Measurements from ENCODE around the gene CSAD. TPM values are rescaled to one million over a fixed set of nuclear protein-coding genes. Genes with fewer than 3 reads are reported as not detected.
A peak's percentile ranks its signal among the peaks of the same experiment; 100 is the strongest.

Gene CSAD, protein sequence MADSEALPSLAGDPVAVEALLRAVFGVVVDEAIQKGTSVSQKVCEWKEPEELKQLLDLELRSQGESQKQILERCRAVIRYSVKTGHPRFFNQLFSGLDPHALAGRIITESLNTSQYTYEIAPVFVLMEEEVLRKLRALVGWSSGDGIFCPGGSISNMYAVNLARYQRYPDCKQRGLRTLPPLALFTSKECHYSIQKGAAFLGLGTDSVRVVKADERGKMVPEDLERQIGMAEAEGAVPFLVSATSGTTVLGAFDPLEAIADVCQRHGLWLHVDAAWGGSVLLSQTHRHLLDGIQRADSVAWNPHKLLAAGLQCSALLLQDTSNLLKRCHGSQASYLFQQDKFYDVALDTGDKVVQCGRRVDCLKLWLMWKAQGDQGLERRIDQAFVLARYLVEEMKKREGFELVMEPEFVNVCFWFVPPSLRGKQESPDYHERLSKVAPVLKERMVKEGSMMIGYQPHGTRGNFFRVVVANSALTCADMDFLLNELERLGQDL
- 9.1 and 9.4 TPM in 2 replicates for total RNA-seq

DNA sequence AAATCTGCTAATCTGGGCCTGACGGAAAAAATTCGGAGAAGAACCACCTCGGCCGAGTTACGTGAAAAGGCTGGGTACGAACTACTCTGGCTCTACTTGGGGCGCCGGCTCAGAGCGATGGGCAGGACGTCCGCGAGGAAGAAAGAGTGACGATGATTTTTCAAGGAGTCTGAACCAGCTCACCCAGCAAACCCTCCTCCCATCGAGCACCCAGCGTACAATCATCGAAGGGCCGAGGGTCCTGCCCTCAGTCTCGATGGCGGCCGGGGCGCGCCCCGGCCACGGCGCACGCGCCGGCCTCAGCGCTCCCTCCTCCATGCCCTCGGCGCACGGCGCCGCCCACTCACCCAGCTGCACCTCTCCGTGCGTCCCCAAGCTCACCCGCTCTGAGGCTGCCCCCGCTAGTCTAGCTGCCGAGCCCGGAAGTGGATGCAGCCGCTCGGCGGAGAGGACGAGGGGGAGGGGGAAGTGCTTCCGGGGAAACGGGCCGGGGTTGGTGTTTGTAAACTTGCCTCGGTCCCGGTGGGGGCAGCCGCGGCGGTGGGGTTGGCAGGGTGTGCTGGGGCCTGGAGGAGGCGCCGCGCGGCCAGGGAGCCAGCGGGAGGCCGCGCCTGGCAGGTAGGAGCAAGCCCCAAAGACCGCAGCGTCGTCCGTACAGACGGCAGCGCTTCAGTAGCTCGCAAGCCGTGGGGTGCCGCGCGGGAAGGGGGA lies at the start of gene CSAD, which contains the start of gene ZNF740:
Gene CSAD (minus strand): TSS at position 706 of the 711 bp plus-strand sequence. CDS start 7,455 bp downstream, outside the sequence.
Gene ZNF740 (plus strand): TSS at position 503 of the 711 bp plus-strand sequence. CDS start 1,262 bp downstream, outside the sequence.
- Histone ChIP-seq H3K4me1 (ENCODE audit: insufficient read depth, low read length) (peaks cover 38% of the 10 kb centered on the region), H4K20me1 (ENCODE audit: insufficient read depth, low read length) (peaks cover 25% of the 10 kb centered on the region), H2AFZ (ENCODE audit: low read length) (peak within 1 kb of the TSS; percentile 98), H3K4me3 (ENCODE audit: insufficient read depth, low read length) (peak within 1 kb of the TSS; percentile 88), H3K27me3 (ENCODE audit: insufficient read depth, low read length) (no peaks in the 10 kb centered on the region), H3K4me2 (ENCODE audit: insufficient read depth, low read length) (peak within 1 kb of the TSS; percentile 98), H3K9me3 (ENCODE audit: low read depth, low read length) (no peaks in the 10 kb centered on the region), H3K27ac (ENCODE audit: low read depth, low read length) (peak within 1 kb of the TSS; percentile 92), H3K79me2 (ENCODE audit: insufficient read depth, low read length) (peaks cover 40% of the 10 kb centered on the region), H3K36me3 (ENCODE audit: insufficient read depth, low read length) (peaks cover 32% of the 10 kb centered on the region)
- TF ChIP-seq, protein P1, sequence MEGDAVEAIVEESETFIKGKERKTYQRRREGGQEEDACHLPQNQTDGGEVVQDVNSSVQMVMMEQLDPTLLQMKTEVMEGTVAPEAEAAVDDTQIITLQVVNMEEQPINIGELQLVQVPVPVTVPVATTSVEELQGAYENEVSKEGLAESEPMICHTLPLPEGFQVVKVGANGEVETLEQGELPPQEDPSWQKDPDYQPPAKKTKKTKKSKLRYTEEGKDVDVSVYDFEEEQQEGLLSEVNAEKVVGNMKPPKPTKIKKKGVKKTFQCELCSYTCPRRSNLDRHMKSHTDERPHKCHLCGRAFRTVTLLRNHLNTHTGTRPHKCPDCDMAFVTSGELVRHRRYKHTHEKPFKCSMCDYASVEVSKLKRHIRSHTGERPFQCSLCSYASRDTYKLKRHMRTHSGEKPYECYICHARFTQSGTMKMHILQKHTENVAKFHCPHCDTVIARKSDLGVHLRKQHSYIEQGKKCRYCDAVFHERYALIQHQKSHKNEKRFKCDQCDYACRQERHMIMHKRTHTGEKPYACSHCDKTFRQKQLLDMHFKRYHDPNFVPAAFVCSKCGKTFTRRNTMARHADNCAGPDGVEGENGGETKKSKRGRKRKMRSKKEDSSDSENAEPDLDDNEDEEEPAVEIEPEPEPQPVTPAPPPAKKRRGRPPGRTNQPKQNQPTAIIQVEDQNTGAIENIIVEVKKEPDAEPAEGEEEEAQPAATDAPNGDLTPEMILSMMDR (IDR thresholded peaks at IDR 0.05; ENCODE audit: extremely low read depth, low read depth, low read length): no peak
- peak; percentile 100 for DNase-seq (ENCODE audit: insufficient read length, low spot score, missing footprints)

GRCh38 chr12:53230108-53230845 lies 49.6 kb upstream of the CSAD start:
- no peak overlapping the region for H3K27ac ChIP-seq (ENCODE audit: low read depth, low read length)
- peaks cover 8% of the 10 kb centered on the region for H3K27me3 ChIP-seq (ENCODE audit: insufficient read depth, low read length)
- peaks cover 32% of the 10 kb centered on the region for H3K4me1 ChIP-seq (ENCODE audit: insufficient read depth, low read length)
- H4K20me1 ChIP-seq (ENCODE audit: insufficient read depth, low read length): no peaks in the 10 kb centered on the region
- peaks cover 7% of the 10 kb centered on the region for H3K79me2 ChIP-seq (ENCODE audit: insufficient read depth, low read length)
- peak; percentile 19 for DNase-seq (ENCODE audit: insufficient read length, low spot score, missing footprints)
- H3K9me3 ChIP-seq (ENCODE audit: low read depth, low read length): no peaks in the 10 kb centered on the region
- no peak overlapping the region for H3K4me2 ChIP-seq (ENCODE audit: insufficient read depth, low read length)
- no peaks in the 10 kb centered on the region for H3K36me3 ChIP-seq (ENCODE audit: insufficient read depth, low read length)
- H2AFZ ChIP-seq (ENCODE audit: low read length): no peak overlapping the region
- H3K4me3 ChIP-seq (ENCODE audit: insufficient read depth, low read length): no peak overlapping the region
- TF ChIP-seq, protein P1 (IDR thresholded peaks at IDR 0.05; ENCODE audit: extremely low read depth, low read depth, low read length): no peak

- H3K4me2 ChIP-seq (ENCODE audit: insufficient read depth, low read length): no peak overlapping the region
These were observed 48.7 kb upstream of the CSAD start for GRCh38 chr12:53229454-53229853.

More at GRCh38 chr12:53229454-53229853, 48.7 kb upstream of the CSAD start:
- no peak overlapping the region for H2AFZ ChIP-seq (ENCODE audit: low read length)
- no peaks in the 10 kb centered on the region for H3K9me3 ChIP-seq (ENCODE audit: low read depth, low read length)
- H3K27ac ChIP-seq (ENCODE audit: low read depth, low read length): no peak overlapping the region
- peaks cover 40% of the 10 kb centered on the region for H3K4me1 ChIP-seq (ENCODE audit: insufficient read depth, low read length)
- H3K36me3 ChIP-seq (ENCODE audit: insufficient read depth, low read length): no peaks in the 10 kb centered on the region
- TF ChIP-seq, protein P1 (IDR thresholded peaks at IDR 0.05; ENCODE audit: extremely low read depth, low read depth, low read length): no peak
- H3K79me2 ChIP-seq (ENCODE audit: insufficient read depth, low read length): peaks cover 7% of the 10 kb centered on the region
- H3K27me3 ChIP-seq (ENCODE audit: insufficient read depth, low read length): peaks cover 6% of the 10 kb centered on the region
- no peak overlapping the region for H3K4me3 ChIP-seq (ENCODE audit: insufficient read depth, low read length)
- DNase-seq (ENCODE audit: insufficient read length, low spot score, missing footprints): peak; percentile 14
- no peaks in the 10 kb centered on the region for H4K20me1 ChIP-seq (ENCODE audit: insufficient read depth, low read length)
